ENCODE measurements around the gene COL1A1. TPM values are rescaled to one million over a fixed set of nuclear protein-coding genes. Genes with fewer than 3 reads are reported as not detected.

COL1A1 gene
- total RNA-seq, 4 donors from 2014 or later = 15.0 to 90.5 (median 25.8) TPM

GRCh38 chr17:50191359-50192143, 9.9 kb downstream of the COL1A1 start:
- intact Hi-C loops (cut with DNase I; ENCODE audit: low total_unique reads) = loop anchor here (10.0 kb wide), 1 partner anchor 283 kb away; the partner anchor contains the start of gene RSAD1
- TF ChIP-seq CTCF (IDR thresholded peaks at IDR 0.05) (no peak), POLR2A (IDR thresholded peaks at IDR 0.05) (no peak)
- no peak for DNase-seq (ENCODE audit: low spot score in 2 of 2)
- 59 to 67% methylated on average over 20 to 21 of the region's 21 CpGs for WGBS, 2 donors
- H3K4me3 ChIP-seq (ENCODE audit: low read depth, poor library complexity, severe bottlenecking) = no peak overlapping the region

- intact Hi-C loops (cut with DNase I; ENCODE audit: low total_unique reads) = loop anchor here (10.0 kb wide), 1 partner anchor 284 kb away; the partner anchor contains the start of gene RSAD1
- no peak for DNase-seq (ENCODE audit: low spot score in 2 of 2)
- TF ChIP-seq CTCF (IDR thresholded peaks at IDR 0.05) = no peak
- no peak overlapping the region for H3K4me3 ChIP-seq (ENCODE audit: low read depth, poor library complexity, severe bottlenecking)
- 71 to 77% methylated on average over 6 to 8 of the region's 8 CpGs for whole genome bisulfite sequencing, 2 donors
Measured at GRCh38 chr17:50190603-50191358, 10.7 kb downstream of the COL1A1 start.

GRCh38 chr17:50190293-50190602, 11.2 kb downstream of the COL1A1 start:
- DNase-seq (ENCODE audit: low spot score in 2 of 2) = no peak
- no peak overlapping the region for H3K4me3 ChIP-seq (ENCODE audit: low read depth, poor library complexity, severe bottlenecking)
- WGBS, 2 donors = 66 to 68% methylated on average over 6 to 8 of the region's 8 CpGs
- intact Hi-C loops (cut with DNase I; ENCODE audit: low total_unique reads) = loop anchor here (10.0 kb wide), 1 partner anchor 285 kb away; the partner anchor contains the start of gene RSAD1
- TF ChIP-seq CTCF (IDR thresholded peaks at IDR 0.05) (no peak), POLR2A (IDR thresholded peaks at IDR 0.05) (no peak)

GRCh38 chr17:50189550-50190292, 11.7 kb downstream of the COL1A1 start:
- H3K4me3 ChIP-seq (ENCODE audit: low read depth, poor library complexity, severe bottlenecking) = no peak overlapping the region
- no peak for DNase-seq (ENCODE audit: low spot score in 2 of 2)
- 67 to 69% methylated on average over 19 to 20 of the region's 20 CpGs for WGBS, 2 donors
- TF ChIP-seq CTCF (IDR thresholded peaks at IDR 0.05) = no peak
- no peak for TF ChIP-seq POLR2A (IDR thresholded peaks at IDR 0.05)
- intact Hi-C loops (cut with DNase I; ENCODE audit: low total_unique reads) = loop anchor here (10.0 kb wide), 1 partner anchor 285 kb away; the partner anchor contains the start of gene RSAD1

- no peak for TF ChIP-seq CTCF (IDR thresholded peaks at IDR 0.05)
- no peak for TF ChIP-seq POLR2A (IDR thresholded peaks at IDR 0.05)
- 62 to 73% methylated on average over 9 to 11 of the region's 11 CpGs for WGBS, 2 donors
- no peak overlapping the region for H3K4me3 ChIP-seq (ENCODE audit: low read depth, poor library complexity, severe bottlenecking)
- no peak for DNase-seq (ENCODE audit: low spot score in 2 of 2)
- intact Hi-C loops (cut with DNase I; ENCODE audit: low total_unique reads) = no loop called here
Measured at GRCh38 chr17:50188921-50189549, 12.4 kb downstream of the COL1A1 start.

Measured in lower leg skin (tissue), 4 donors.